Fibroblast of upper back skin (primary cell): ENCODE results near the gene OR5K1.

Experiments
- DNase-seq: peaks from one replicate; pipeline ENCODE4 v3.0.0-alpha.2; 2013

OR5K1 gene

DNA sequence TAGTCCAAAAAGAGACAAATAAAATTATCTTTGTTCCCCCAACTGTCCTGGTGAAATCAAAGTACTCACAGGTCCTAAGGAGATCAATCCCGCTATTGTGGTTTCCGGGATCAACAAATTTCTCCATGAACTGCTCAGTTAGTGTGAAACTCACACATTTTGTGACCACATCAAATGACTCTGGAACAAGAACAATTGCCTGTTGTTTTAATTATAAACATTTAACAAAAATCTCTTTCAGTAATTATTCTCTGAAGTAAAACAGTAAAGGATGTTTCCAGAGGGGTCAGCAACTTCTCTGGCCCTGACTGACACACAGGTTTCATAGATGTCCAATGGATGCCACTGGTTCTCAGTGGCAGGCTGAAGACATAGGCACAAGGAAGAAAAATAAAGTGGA is 55.8 kb downstream of the OR5K1 start:
- no peak for DNase-seq

DNA sequence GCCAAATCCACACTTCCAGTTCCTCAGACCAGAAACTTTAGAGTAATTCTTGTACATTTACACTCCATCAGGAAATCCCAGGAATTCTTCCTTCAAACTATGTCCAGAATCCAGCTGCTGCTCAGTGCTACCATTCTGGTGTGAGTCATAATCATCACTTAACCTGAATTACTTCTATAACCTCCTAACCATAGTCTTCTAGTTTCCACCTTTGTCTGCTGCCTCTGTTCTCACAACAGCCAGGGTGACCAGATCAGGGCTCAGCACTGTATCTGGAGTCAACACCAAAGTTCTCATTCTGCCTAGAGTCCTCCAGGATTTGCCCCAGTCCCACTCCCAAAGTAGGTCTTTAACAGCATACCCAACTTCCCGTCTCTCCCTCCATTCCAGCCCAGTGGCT is 56.4 kb downstream of the OR5K1 start:
- peak; percentile 39 for DNase-seq

DNA sequence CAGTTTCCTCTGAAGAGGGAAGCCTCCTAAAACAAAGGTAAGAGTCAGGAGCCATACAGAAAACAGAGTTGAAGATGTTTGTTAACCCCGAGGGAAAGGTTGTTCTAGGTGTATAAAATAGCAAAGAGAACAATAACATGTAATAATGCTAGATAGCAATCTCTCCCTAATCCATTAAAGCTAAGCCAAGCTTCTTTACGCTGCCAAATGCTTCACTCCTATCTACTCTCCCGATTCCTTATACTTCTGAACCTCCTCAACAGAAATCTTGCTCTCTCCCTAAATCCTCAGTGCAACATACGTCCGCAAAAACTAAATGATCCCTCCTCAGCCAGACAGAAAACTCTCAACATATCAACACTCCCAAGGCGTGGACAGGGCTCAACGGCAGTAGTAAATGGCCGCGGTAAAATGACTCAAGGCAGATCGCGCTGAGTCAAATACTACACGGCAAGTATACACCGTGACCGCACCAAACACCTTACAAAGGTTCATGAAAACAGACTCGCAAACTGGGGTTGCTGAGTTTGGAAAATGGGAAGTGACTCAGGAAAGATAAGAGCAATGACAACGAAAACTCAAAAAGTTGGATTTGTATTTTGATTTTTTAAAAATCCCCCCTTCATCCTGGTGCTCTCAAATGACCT is 59.0 kb downstream of the OR5K1 start:
- peak; percentile 53 for DNase-seq
